H4 (cell line): ENCODE measurements around the gene ZNF780A. TPM values are rescaled to one million over a fixed set of nuclear protein-coding genes. Genes with fewer than 3 reads are reported as not detected.

Experiments used
- total RNA-seq: library from RNA; depleted of rRNA; stranded (reverse); fragments of >200 nt; shearing (Covaris generic); gene quantifications from 2 replicates; pipeline ENCODE4 v1.2.3, GENCODE V29; 2014; rRNA removed

Gene ZNF780A
- total RNA-seq, 1 experiment from 2014 or later, result 17.1 TPM

Other genes with a start within 250 kb of the ZNF780A start
- gene FBL, start 244.6 kb downstream of the ZNF780A start, total RNA-seq, result 256 and 309 TPM in 2 replicates
- gene FCGBP, start 156.3 kb downstream of the ZNF780A start, total RNA-seq, result 0.64 and 0.99 TPM in 2 replicates
- 263 and 299 TPM in 2 replicates for gene PSMC4, start 119.8 kb downstream of the ZNF780A start, total RNA-seq
- 4.2 and 5.5 TPM in 2 replicates for gene ZNF546, start 93.9 kb downstream of the ZNF780A start, total RNA-seq
- 5.9 and 9.8 TPM in 2 replicates for gene ZNF780B, start 34.7 kb downstream of the ZNF780A start, total RNA-seq
- gene MAP3K10, start 100.5 kb upstream of the ZNF780A start, total RNA-seq, result 1.3 and 4.3 TPM in 2 replicates
- gene TTC9B, start 127.4 kb upstream of the ZNF780A start, total RNA-seq, result not detected in 2 replicates
- gene CCNP, start 135.7 kb upstream of the ZNF780A start, total RNA-seq, result not detected in 2 replicates
- 51.0 and 59.2 TPM in 2 replicates for gene AKT2, start 194.4 kb upstream of the ZNF780A start, total RNA-seq